Fibroblast of skin of back (primary cell): ENCODE data around the gene CDK15.
A peak's percentile ranks its signal among the peaks of the same experiment; 100 is the strongest.
"Not testable (repeated sequence)": the region's sequence is repeated elsewhere in the genome, so short reads cannot be mapped to it uniquely, and the experiment has no call there.

Source experiments
- DNase-seq: peaks from one replicate; pipeline ENCODE4 v3.0.0-alpha.2; 2013

CDK15 gene

DNA sequence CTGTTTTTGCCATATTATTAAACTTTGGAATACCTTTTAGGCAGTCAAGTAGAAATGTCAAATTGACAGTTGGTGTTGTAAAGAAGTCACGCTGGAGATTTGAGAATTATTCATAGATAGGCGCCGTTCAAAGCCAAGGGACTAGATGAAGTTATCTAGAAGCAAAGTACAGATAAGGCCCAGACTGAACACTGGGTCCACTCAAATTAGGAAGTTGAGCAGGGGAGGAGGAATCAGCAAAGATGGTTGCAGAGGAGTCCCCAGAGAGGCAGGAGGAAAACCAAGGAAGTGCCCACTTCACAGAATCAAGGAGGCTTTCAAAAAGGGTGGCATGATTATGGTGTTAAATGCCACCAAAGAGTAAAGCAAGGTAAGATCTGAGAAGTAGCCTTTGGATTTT lies 16.0 kb upstream of the CDK15 start:
- no peak for DNase-seq

GRCh38 chr2:201790989-201791388 lies 15.3 kb upstream of the CDK15 start:
- no peak for DNase-seq

GRCh38 chr2:201793631-201794030 lies 12.7 kb upstream of the CDK15 start:
- no peak for DNase-seq

DNA sequence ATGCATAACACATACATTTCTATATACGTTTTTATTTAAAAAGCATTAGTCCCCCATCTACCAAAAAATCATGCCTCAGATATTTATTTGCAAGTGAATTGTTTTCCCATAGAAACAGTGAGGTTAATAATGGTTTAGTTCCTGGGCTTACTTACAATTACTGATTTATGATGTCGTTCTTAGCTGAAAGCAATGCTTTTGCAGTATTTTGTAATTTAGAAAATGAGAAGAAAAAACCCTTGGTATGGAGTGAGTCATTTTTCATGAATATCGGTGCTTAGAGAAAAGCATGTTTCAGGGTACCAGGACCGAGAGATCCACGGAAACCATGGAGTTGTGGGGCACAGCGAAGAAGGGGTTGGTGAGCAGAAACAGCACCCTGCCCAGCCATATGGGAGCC lies 12.0 kb upstream of the CDK15 start:
- no peak for DNase-seq

- peak; percentile 74 for DNase-seq
Observed at GRCh38 chr2:201795607-201796477, 10.5 kb upstream of the CDK15 start.

DNA sequence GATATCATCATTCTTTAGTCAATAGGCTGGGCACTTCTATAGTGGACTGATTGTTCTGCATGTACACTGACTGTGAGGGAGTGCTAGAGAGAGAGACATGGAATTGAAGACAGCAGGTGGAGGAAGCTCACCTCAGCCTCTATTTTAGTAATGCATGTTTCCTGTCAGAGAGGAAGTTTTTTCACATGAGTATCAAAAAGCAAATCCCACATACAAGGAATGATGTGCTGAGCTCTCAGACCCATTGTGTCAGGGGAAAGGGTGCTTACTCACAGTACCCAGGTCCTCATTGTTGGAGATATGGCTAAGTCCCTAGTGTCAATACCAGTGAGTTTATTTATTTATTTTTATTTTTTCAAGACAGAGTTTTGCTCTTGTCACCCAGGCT lies 9.9 kb upstream of the CDK15 start:
- DNase-seq: no peak

- DNase-seq: peak; percentile 92
Observed at GRCh38 chr2:201797175-201797840, 9.0 kb upstream of the CDK15 start.

GRCh38 chr2:201798252-201798913 lies 8.0 kb upstream of the CDK15 start:
- DNase-seq: peak; percentile 97

- peak; percentile 73 for DNase-seq
Observed at GRCh38 chr2:201798914-201799285, 7.4 kb upstream of the CDK15 start.

GRCh38 chr2:201807452-201807999 lies 1.2 kb downstream of the CDK15 start:
- DNase-seq: peak; percentile 91

GRCh38 chr2:201808027-201808426 lies 1.7 kb downstream of the CDK15 start:
- no peak for DNase-seq

DNA sequence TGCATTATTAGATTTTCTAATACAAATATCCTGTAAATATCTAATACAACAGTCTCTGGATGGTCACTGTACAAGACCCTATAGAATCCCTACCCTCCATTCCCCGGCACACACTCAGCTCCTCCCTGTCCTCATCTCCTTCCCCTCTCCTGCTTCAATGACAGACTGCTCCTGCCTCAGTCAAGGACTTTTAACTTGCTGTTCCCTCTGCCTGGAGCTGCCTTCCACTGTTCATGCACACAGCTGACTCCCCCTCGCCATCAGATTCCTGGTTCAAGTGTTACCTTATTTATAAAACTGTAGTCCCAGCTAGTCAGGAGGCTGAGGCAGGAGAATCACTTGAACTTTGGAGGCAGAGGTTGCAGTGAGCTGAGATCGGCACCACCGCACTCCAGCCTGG lies 3.3 kb downstream of the CDK15 start:
- no peak for DNase-seq

GRCh38 chr2:201810604-201811003 lies 4.3 kb downstream of the CDK15 start:
- not testable (repeated sequence) for DNase-seq

GRCh38 chr2:201813996-201814760 lies 7.8 kb downstream of the CDK15 start:
- no peak for DNase-seq

GRCh38 chr2:201816657-201817575 lies 10.6 kb downstream of the CDK15 start:
- DNase-seq: no peak

DNA sequence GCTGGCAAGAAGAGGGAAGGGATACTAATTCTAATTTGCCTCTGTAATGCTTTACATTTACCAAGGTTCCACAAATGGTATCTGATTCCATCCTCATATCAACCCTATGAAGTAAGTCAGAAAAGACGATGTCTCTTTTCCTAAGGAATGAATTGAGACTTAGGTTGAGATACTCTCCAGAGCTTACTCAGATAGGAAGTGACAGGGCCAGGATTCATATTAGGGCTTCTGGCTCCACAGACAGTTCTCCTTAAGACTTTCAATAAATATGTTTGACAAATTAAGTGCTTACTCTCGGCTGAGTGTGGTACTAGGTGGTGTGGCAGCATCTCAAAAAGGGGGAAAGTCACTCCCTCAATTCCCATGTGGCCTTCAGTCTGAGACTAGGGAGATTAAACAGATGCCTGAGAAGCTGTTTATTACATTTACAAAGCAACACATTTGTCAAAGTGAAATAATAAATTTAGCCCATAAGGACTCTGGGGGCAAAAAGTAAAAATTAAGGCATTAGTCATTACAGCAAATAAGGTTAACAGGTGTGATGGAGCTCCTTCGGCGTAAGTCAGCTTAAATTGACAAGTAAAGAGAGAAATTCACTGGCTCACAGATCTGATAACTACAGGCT lies 14.2 kb downstream of the CDK15 start:
- no peak for DNase-seq

- DNase-seq: no peak
Observed at GRCh38 chr2:201821080-201821479, 14.7 kb downstream of the CDK15 start.

GRCh38 chr2:201824212-201824611 lies 17.9 kb downstream of the CDK15 start:
- DNase-seq: no peak

DNA sequence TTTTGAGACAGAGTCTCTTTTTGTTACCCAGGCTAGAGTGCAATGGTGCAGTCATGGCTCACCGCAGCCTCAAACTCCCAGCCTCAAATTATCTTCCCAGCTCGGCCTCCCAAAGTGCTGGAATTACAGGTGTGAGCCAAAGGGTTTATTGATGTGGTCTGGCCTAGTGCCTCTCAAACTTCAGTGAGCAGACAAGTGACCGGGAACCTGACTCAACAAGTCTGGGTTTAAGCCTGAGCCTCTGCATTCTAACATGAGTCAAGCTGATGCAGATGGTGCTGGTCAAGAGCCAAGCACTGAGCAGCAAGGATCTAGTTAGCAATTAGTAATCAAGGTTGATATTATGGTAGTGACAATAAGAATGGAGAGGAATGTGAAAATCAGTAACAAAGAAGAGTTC lies 21.3 kb downstream of the CDK15 start:
- peak; percentile 42 for DNase-seq

GRCh38 chr2:201828220-201828619 lies 21.9 kb downstream of the CDK15 start:
- DNase-seq: peak; percentile 78

DNA sequence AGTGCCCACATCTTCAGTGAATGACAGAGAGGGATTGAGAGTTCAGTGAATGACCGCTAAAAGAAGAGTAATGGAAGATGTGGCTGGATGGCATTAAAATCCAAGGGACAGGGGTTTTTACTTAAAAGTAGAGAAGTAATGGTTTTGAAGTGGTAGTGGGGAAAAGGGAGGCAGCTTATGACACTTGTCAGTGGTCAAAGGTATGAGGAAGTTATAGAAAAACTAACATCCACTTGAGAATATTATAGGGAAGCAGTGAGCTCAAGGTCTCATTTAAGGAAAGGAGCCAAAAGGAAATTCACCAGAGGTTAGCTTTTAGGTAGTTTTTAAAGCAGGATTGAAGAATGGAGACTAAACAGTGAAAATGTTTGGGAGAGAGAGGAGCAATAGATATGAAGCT lies 24.3 kb downstream of the CDK15 start:
- DNase-seq: no peak
